Measurements from ENCODE around the gene PRKCZ.

The PRKCZ gene

GRCh38 chr1:2148691-2149090 lies 98.5 kb downstream of the PRKCZ start:
- Histone ChIP-seq H3K4me1 (ENCODE audit: control insufficient read depth, low read depth, low read length) (no peaks in the 10 kb centered on the region), H3K79me2 (ENCODE audit: control insufficient read depth, insufficient read depth, low read length) (no peaks in the 10 kb centered on the region), H3K9ac (ENCODE audit: low read length) (no peak overlapping the region), H3K27me3 (ENCODE audit: insufficient read depth, low read length, poor library complexity) (no peaks in the 10 kb centered on the region), H2BK5ac (ENCODE audit: low read length) (no peak overlapping the region), H3K4ac (ENCODE audit: low read depth, low read length) (no peak overlapping the region), H3K27ac (ENCODE audit: low read depth, low read length) (no peak overlapping the region), H4K5ac (ENCODE audit: low read length) (no peak overlapping the region), H2BK120ac (ENCODE audit: low read depth, low read length) (no peak overlapping the region), H3K4me2 (ENCODE audit: low read length) (no peak overlapping the region), H3K23ac (ENCODE audit: low read length) (no peak overlapping the region), H2BK15ac (replicated peaks; ENCODE audit: low read depth) (no peak overlapping the region), H3K56ac (ENCODE audit: low read length) (no peak overlapping the region), H3K18ac (ENCODE audit: low read length) (no peak overlapping the region), H3K36me3 (ENCODE audit: control insufficient read depth, insufficient read depth, low read length) (no peaks in the 10 kb centered on the region), H3K4me3 (ENCODE audit: low read length) (no peak overlapping the region), H3K79me1 (ENCODE audit: low read length) (no peaks in the 10 kb centered on the region), H2AK5ac (ENCODE audit: low read length) (no peak overlapping the region), H4K8ac (ENCODE audit: low read depth, low read length) (no peak overlapping the region)
- no CpG with 5 or more reads among the region's 14 CpGs for WGBS (ENCODE audit: extremely low coverage, insufficient coverage, low lambda C conversion rate)
- no peak for DNase-seq

GRCh38 chr1:2150801-2151200 lies 100.6 kb downstream of the PRKCZ start:
- Histone ChIP-seq H3K27me3 (ENCODE audit: insufficient read depth, low read length, poor library complexity) (no peaks in the 10 kb centered on the region), H2BK5ac (ENCODE audit: low read length) (no peak overlapping the region), H3K9ac (ENCODE audit: low read length) (no peak overlapping the region), H3K36me3 (ENCODE audit: control insufficient read depth, insufficient read depth, low read length) (no peaks in the 10 kb centered on the region), H3K79me2 (ENCODE audit: control insufficient read depth, insufficient read depth, low read length) (no peaks in the 10 kb centered on the region), H3K4ac (ENCODE audit: low read depth, low read length) (no peak overlapping the region), H2BK15ac (replicated peaks; ENCODE audit: low read depth) (no peak overlapping the region), H3K4me3 (ENCODE audit: low read length) (no peak overlapping the region), H3K27ac (ENCODE audit: low read depth, low read length) (no peak overlapping the region), H3K23ac (ENCODE audit: low read length) (no peak overlapping the region), H4K5ac (ENCODE audit: low read length) (no peak overlapping the region), H3K79me1 (ENCODE audit: low read length) (peaks cover 4% of the 10 kb centered on the region), H2AK5ac (ENCODE audit: low read length) (no peak overlapping the region), H3K18ac (ENCODE audit: low read length) (no peak overlapping the region), H3K4me2 (ENCODE audit: low read length) (no peak overlapping the region), H3K56ac (ENCODE audit: low read length) (no peak overlapping the region), H3K4me1 (ENCODE audit: control insufficient read depth, low read depth, low read length) (no peaks in the 10 kb centered on the region), H4K8ac (ENCODE audit: low read depth, low read length) (no peak overlapping the region), H2BK120ac (ENCODE audit: low read depth, low read length) (no peak overlapping the region)
- no peak for DNase-seq
- no CpG with 5 or more reads among the region's 19 CpGs for WGBS (ENCODE audit: extremely low coverage, insufficient coverage, low lambda C conversion rate)

- no peak overlapping the region for H3K27ac ChIP-seq (ENCODE audit: low read depth, low read length)
- no peak for DNase-seq
Measured at GRCh38 chr1:2151252-2151651, 101.0 kb downstream of the PRKCZ start.

GRCh38 chr1:2151911-2152310 lies 101.7 kb downstream of the PRKCZ start:
- Histone ChIP-seq H2AK5ac (ENCODE audit: low read length) (no peak overlapping the region), H3K27me3 (ENCODE audit: insufficient read depth, low read length, poor library complexity) (no peaks in the 10 kb centered on the region), H3K18ac (ENCODE audit: low read length) (no peak overlapping the region), H3K36me3 (ENCODE audit: control insufficient read depth, insufficient read depth, low read length) (no peaks in the 10 kb centered on the region), H3K4me2 (ENCODE audit: low read length) (no peak overlapping the region), H2BK120ac (ENCODE audit: low read depth, low read length) (no peak overlapping the region), H3K4ac (ENCODE audit: low read depth, low read length) (no peak overlapping the region), H3K79me1 (ENCODE audit: low read length) (peaks cover 4% of the 10 kb centered on the region), H4K5ac (ENCODE audit: low read length) (no peak overlapping the region), H4K8ac (ENCODE audit: low read depth, low read length) (no peak overlapping the region), H3K23ac (ENCODE audit: low read length) (no peak overlapping the region), H3K79me2 (ENCODE audit: control insufficient read depth, insufficient read depth, low read length) (no peaks in the 10 kb centered on the region), H3K9ac (ENCODE audit: low read length) (no peak overlapping the region), H3K56ac (ENCODE audit: low read length) (no peak overlapping the region), H2BK5ac (ENCODE audit: low read length) (no peak overlapping the region), H2BK15ac (replicated peaks; ENCODE audit: low read depth) (no peak overlapping the region), H3K4me1 (ENCODE audit: control insufficient read depth, low read depth, low read length) (no peaks in the 10 kb centered on the region), H3K4me3 (ENCODE audit: low read length) (no peak overlapping the region), H3K27ac (ENCODE audit: low read depth, low read length) (no peak overlapping the region)
- DNase-seq: no peak
- no CpG with 5 or more reads among the region's 6 CpGs for WGBS (ENCODE audit: extremely low coverage, insufficient coverage, low lambda C conversion rate)

More at GRCh38 chr1:2151252-2151651, 101.0 kb downstream of the PRKCZ start:
- H3K4me1 ChIP-seq (ENCODE audit: control insufficient read depth, low read depth, low read length): no peaks in the 10 kb centered on the region
- H3K4me3 ChIP-seq (ENCODE audit: low read length): no peak overlapping the region
- H2BK120ac ChIP-seq (ENCODE audit: low read depth, low read length): no peak overlapping the region
- H4K8ac ChIP-seq (ENCODE audit: low read depth, low read length): no peak overlapping the region
- H2BK5ac ChIP-seq (ENCODE audit: low read length): no peak overlapping the region
- no peaks in the 10 kb centered on the region for H3K36me3 ChIP-seq (ENCODE audit: control insufficient read depth, insufficient read depth, low read length)
- no peak overlapping the region for H3K56ac ChIP-seq (ENCODE audit: low read length)
- WGBS (ENCODE audit: extremely low coverage, insufficient coverage, low lambda C conversion rate): no CpG with 5 or more reads among the region's 10 CpGs
- H2AK5ac ChIP-seq (ENCODE audit: low read length): no peak overlapping the region
- H3K23ac ChIP-seq (ENCODE audit: low read length): no peak overlapping the region
- no peak overlapping the region for H3K9ac ChIP-seq (ENCODE audit: low read length)
- no peak overlapping the region for H4K5ac ChIP-seq (ENCODE audit: low read length)
- H3K79me1 ChIP-seq (ENCODE audit: low read length): peaks cover 4% of the 10 kb centered on the region
- no peaks in the 10 kb centered on the region for H3K79me2 ChIP-seq (ENCODE audit: control insufficient read depth, insufficient read depth, low read length)
- H2BK15ac ChIP-seq (replicated peaks; ENCODE audit: low read depth): no peak overlapping the region
- no peak overlapping the region for H3K4ac ChIP-seq (ENCODE audit: low read depth, low read length)
- H3K18ac ChIP-seq (ENCODE audit: low read length): no peak overlapping the region
- H3K27me3 ChIP-seq (ENCODE audit: insufficient read depth, low read length, poor library complexity): no peaks in the 10 kb centered on the region
- no peak overlapping the region for H3K4me2 ChIP-seq (ENCODE audit: low read length)

GRCh38 chr1:2152954-2153353 lies 102.7 kb downstream of the PRKCZ start:
- Histone ChIP-seq H3K23ac (ENCODE audit: low read length) (no peak overlapping the region), H2BK5ac (ENCODE audit: low read length) (no peak overlapping the region), H3K79me1 (ENCODE audit: low read length) (peaks cover 4% of the 10 kb centered on the region), H3K36me3 (ENCODE audit: control insufficient read depth, insufficient read depth, low read length) (no peaks in the 10 kb centered on the region), H3K4me2 (ENCODE audit: low read length) (no peak overlapping the region), H3K27me3 (ENCODE audit: insufficient read depth, low read length, poor library complexity) (no peaks in the 10 kb centered on the region), H3K9ac (ENCODE audit: low read length) (no peak overlapping the region), H4K5ac (ENCODE audit: low read length) (no peak overlapping the region), H2BK120ac (ENCODE audit: low read depth, low read length) (no peak overlapping the region), H2BK15ac (replicated peaks; ENCODE audit: low read depth) (no peak overlapping the region), H2AK5ac (ENCODE audit: low read length) (no peak overlapping the region), H3K4ac (ENCODE audit: low read depth, low read length) (no peak overlapping the region), H4K8ac (ENCODE audit: low read depth, low read length) (no peak overlapping the region), H3K4me1 (ENCODE audit: control insufficient read depth, low read depth, low read length) (no peaks in the 10 kb centered on the region), H3K27ac (ENCODE audit: low read depth, low read length) (no peak overlapping the region), H3K56ac (ENCODE audit: low read length) (no peak overlapping the region), H3K18ac (ENCODE audit: low read length) (no peak overlapping the region), H3K4me3 (ENCODE audit: low read length) (no peak overlapping the region), H3K79me2 (ENCODE audit: control insufficient read depth, insufficient read depth, low read length) (no peaks in the 10 kb centered on the region)
- no peak for DNase-seq
- WGBS (ENCODE audit: extremely low coverage, insufficient coverage, low lambda C conversion rate): no CpG with 5 or more reads among the region's 11 CpGs

- no peaks in the 10 kb centered on the region for H3K4me1 ChIP-seq (ENCODE audit: control insufficient read depth, low read depth, low read length)
- no CpG with 5 or more reads among the region's 21 CpGs for WGBS (ENCODE audit: extremely low coverage, insufficient coverage, low lambda C conversion rate)
- H4K8ac ChIP-seq (ENCODE audit: low read depth, low read length): no peak overlapping the region
- H2BK120ac ChIP-seq (ENCODE audit: low read depth, low read length): no peak overlapping the region
- H3K23ac ChIP-seq (ENCODE audit: low read length): no peak overlapping the region
- peaks cover 4% of the 10 kb centered on the region for H3K79me1 ChIP-seq (ENCODE audit: low read length)
- H3K27ac ChIP-seq (ENCODE audit: low read depth, low read length): no peak overlapping the region
- H4K5ac ChIP-seq (ENCODE audit: low read length): no peak overlapping the region
- H3K27me3 ChIP-seq (ENCODE audit: insufficient read depth, low read length, poor library complexity): no peaks in the 10 kb centered on the region
- no peak overlapping the region for H3K9ac ChIP-seq (ENCODE audit: low read length)
- no peak overlapping the region for H3K18ac ChIP-seq (ENCODE audit: low read length)
- no peaks in the 10 kb centered on the region for H3K36me3 ChIP-seq (ENCODE audit: control insufficient read depth, insufficient read depth, low read length)
- H3K4me2 ChIP-seq (ENCODE audit: low read length): no peak overlapping the region
- no peak overlapping the region for H2BK5ac ChIP-seq (ENCODE audit: low read length)
- H2AK5ac ChIP-seq (ENCODE audit: low read length): no peak overlapping the region
- no peak overlapping the region for H3K4me3 ChIP-seq (ENCODE audit: low read length)
- H2BK15ac ChIP-seq (replicated peaks; ENCODE audit: low read depth): no peak overlapping the region
- no peaks in the 10 kb centered on the region for H3K79me2 ChIP-seq (ENCODE audit: control insufficient read depth, insufficient read depth, low read length)
- H3K4ac ChIP-seq (ENCODE audit: low read depth, low read length): no peak overlapping the region
- DNase-seq: no peak
- no peak overlapping the region for H3K56ac ChIP-seq (ENCODE audit: low read length)
Measured at GRCh38 chr1:2154022-2154421, 103.8 kb downstream of the PRKCZ start.
